Measurements from ENCODE around the gene DNAJC16. TPM values are rescaled to one million over a fixed set of nuclear protein-coding genes. Genes with fewer than 3 reads are reported as not detected.

The DNAJC16 gene
- total RNA-seq, 1 experiment from 2014 or later, result 18.2 TPM

- intact Hi-C loops (cut with micrococcal nuclease; ENCODE audit: unreplicated experiment), result loop anchor here (5.0 kb wide), 1 partner anchor 92 kb away; the partner anchor contains the start of gene DDI2
- no peak for TF ChIP-seq CTCF (IDR thresholded peaks at IDR 0.05; ENCODE audit: unreplicated experiment)
- CTCF ChIA-PET, result interaction anchor here (0.6 to 1.1 kb wide), 2 partner anchors 93 to 99 kb away, joined by 3 to 4 read pairs; no protein-coding TSS in a partner anchor
- peak overlapping the region; percentile 98 for H3K27ac Mint-ChIP-seq (ENCODE audit: unreplicated experiment)
- peaks cover 46% of the 10 kb centered on the region for H3K36me3 Mint-ChIP-seq (ENCODE audit: insufficient read depth, unreplicated experiment)
- H3K27me3 Mint-ChIP-seq (ENCODE audit: unreplicated experiment), result no peaks in the 10 kb centered on the region
- H3K4me3 Mint-ChIP-seq (ENCODE audit: low read depth, unreplicated experiment), result peak overlapping the region; percentile 87
- peaks cover 11% of the 10 kb centered on the region for H3K4me1 Mint-ChIP-seq (ENCODE audit: low read depth, unreplicated experiment)
- BruUV-seq (replicated peaks), result no TSS peak
- no peak for DNase-seq
- H3K9me3 Mint-ChIP-seq (ENCODE audit: low read depth, unreplicated experiment), result no peaks in the 10 kb centered on the region
Observed at GRCh38 chr1:15525050-15526020, 1.3 kb upstream of the DNAJC16 start.

- Mint-ChIP-seq H3K4me3 (ENCODE audit: low read depth, unreplicated experiment) (peak overlapping the region; percentile 87), H3K27ac (ENCODE audit: unreplicated experiment) (peak overlapping the region; percentile 98), H3K4me1 (ENCODE audit: low read depth, unreplicated experiment) (peaks cover 11% of the 10 kb centered on the region), H3K27me3 (ENCODE audit: unreplicated experiment) (no peaks in the 10 kb centered on the region), H3K36me3 (ENCODE audit: insufficient read depth, unreplicated experiment) (peaks cover 46% of the 10 kb centered on the region), H3K9me3 (ENCODE audit: low read depth, unreplicated experiment) (no peaks in the 10 kb centered on the region)
- peak; percentile 8 for DNase-seq
- intact Hi-C loops (cut with micrococcal nuclease; ENCODE audit: unreplicated experiment), result loop anchor here (5.0 kb wide), 1 partner anchor 91 kb away; the partner anchor contains the start of gene DDI2
- CTCF ChIA-PET, result interaction anchor here (1.1 kb wide), 1 partner anchor 93 kb away, joined by 4 read pairs; no protein-coding TSS in a partner anchor
- TF ChIP-seq CTCF (IDR thresholded peaks at IDR 0.05; ENCODE audit: unreplicated experiment), result no peak
- no TSS peak for BruUV-seq (replicated peaks)
Observed at GRCh38 chr1:15526021-15526489, 593 bp upstream of the DNAJC16 start.

- H3K9me3 Mint-ChIP-seq (ENCODE audit: low read depth, unreplicated experiment), result no peaks in the 10 kb centered on the region
- H3K4me3 Mint-ChIP-seq (ENCODE audit: low read depth, unreplicated experiment), result no peak overlapping the region
Observed at GRCh38 chr1:15531003-15531402, 4.4 kb downstream of the DNAJC16 start.

GRCh38 chr1:15531682-15532081 is 5.0 kb downstream of the DNAJC16 start:
- peaks cover 30% of the 10 kb centered on the region for H3K36me3 Mint-ChIP-seq (ENCODE audit: insufficient read depth, unreplicated experiment)
- no peak overlapping the region for H3K4me3 Mint-ChIP-seq (ENCODE audit: low read depth, unreplicated experiment)
- intact Hi-C loops (cut with micrococcal nuclease; ENCODE audit: unreplicated experiment), result no loop called here
- no peak overlapping the region for H3K27ac Mint-ChIP-seq (ENCODE audit: unreplicated experiment)
- DNase-seq, result no peak
- CTCF ChIA-PET, result no interaction called here
- H3K4me1 Mint-ChIP-seq (ENCODE audit: low read depth, unreplicated experiment), result no peaks in the 10 kb centered on the region
- TF ChIP-seq CTCF (IDR thresholded peaks at IDR 0.05; ENCODE audit: unreplicated experiment), result no peak
- H3K9me3 Mint-ChIP-seq (ENCODE audit: low read depth, unreplicated experiment), result no peaks in the 10 kb centered on the region
- no TSS peak for BruUV-seq (replicated peaks)
- H3K27me3 Mint-ChIP-seq (ENCODE audit: unreplicated experiment), result no peaks in the 10 kb centered on the region

More at GRCh38 chr1:15531003-15531402, 4.4 kb downstream of the DNAJC16 start:
- Mint-ChIP-seq H3K36me3 (ENCODE audit: insufficient read depth, unreplicated experiment) (peaks cover 31% of the 10 kb centered on the region), H3K4me1 (ENCODE audit: low read depth, unreplicated experiment) (no peaks in the 10 kb centered on the region), H3K27ac (ENCODE audit: unreplicated experiment) (no peak overlapping the region), H3K27me3 (ENCODE audit: unreplicated experiment) (no peaks in the 10 kb centered on the region)
- no peak for DNase-seq
- TF ChIP-seq CTCF (IDR thresholded peaks at IDR 0.05; ENCODE audit: unreplicated experiment), result no peak
- intact Hi-C loops (cut with micrococcal nuclease; ENCODE audit: unreplicated experiment), result no loop called here
- CTCF ChIA-PET, result no interaction called here
- BruUV-seq (replicated peaks), result no TSS peak
